Stimulated activated CD8-positive, alpha-beta memory T cell treated with anti-CD3 and anti-CD28 coated beads, Interleukin-2, amount 100 ng/mL, for 1 hour (primary cell): ENCODE results near the gene CPZ.

Experiments used
- DNase-seq, 2 donors: peaks; one replicate each; pipeline ENCODE4 v3.0.0-alpha.2; 2020; ENCODE audit warnings: low read depth in 2 of 2

CPZ gene

GRCh38 chr4:8592366-8593263 is at the start of gene CPZ:
CPZ (plus strand) TSS chr4:8592765; CDS start chr4:8592834, 69 bp downstream.
- DNase-seq, result no peak

- no peak for DNase-seq
Measured at GRCh38 chr4:8542776-8543525, 49.6 kb upstream of the CPZ start.

GRCh38 chr4:8543623-8544022 is 48.9 kb upstream of the CPZ start:
- no peak for DNase-seq

- no peak for DNase-seq
Measured at GRCh38 chr4:8544282-8544681, 48.3 kb upstream of the CPZ start.

GRCh38 chr4:8544741-8545438 is 47.7 kb upstream of the CPZ start:
- no peak for DNase-seq

- DNase-seq, result no peak
Measured at GRCh38 chr4:8545439-8545765, 47.2 kb upstream of the CPZ start.

- no peak for DNase-seq
Measured at GRCh38 chr4:8546766-8547107, 45.8 kb upstream of the CPZ start.

GRCh38 chr4:8547108-8547911 is 45.3 kb upstream of the CPZ start:
- no peak for DNase-seq

- DNase-seq, result no peak
Measured at GRCh38 chr4:8547912-8548730, 44.4 kb upstream of the CPZ start.

- DNase-seq, result no peak
Measured at GRCh38 chr4:8548731-8549351, 43.7 kb upstream of the CPZ start.

- no peak for DNase-seq
Measured at GRCh38 chr4:8549352-8549931, 43.1 kb upstream of the CPZ start.

GRCh38 chr4:8550691-8551090 is 41.9 kb upstream of the CPZ start:
- no peak for DNase-seq

GRCh38 chr4:8552024-8552423 is 40.5 kb upstream of the CPZ start:
- no peak for DNase-seq

- no peak for DNase-seq
Measured at GRCh38 chr4:8552581-8553205, 39.9 kb upstream of the CPZ start.

GRCh38 chr4:8553216-8553615 is 39.3 kb upstream of the CPZ start:
- DNase-seq, result no peak

GRCh38 chr4:8553991-8554405 is 38.6 kb upstream of the CPZ start:
- no peak for DNase-seq

- no peak for DNase-seq
Measured at GRCh38 chr4:8554555-8555100, 37.9 kb upstream of the CPZ start.

- DNase-seq, result no peak
Measured at GRCh38 chr4:8555716-8556115, 36.8 kb upstream of the CPZ start.
